NCI-H2196 (cell line): ENCODE measurements around the gene MS4A4E.
"Not testable (repeated sequence)": the region's sequence is repeated elsewhere in the genome, so short reads cannot be mapped to it uniquely, and the experiment has no call there.

Experiments used
- DNase-seq: peaks from one replicate; lab custom pipeline; 2025; ENCODE audit not compliant: unreplicated experiment; lab: John Stamatoyannopoulos, UW

Gene MS4A4E

GRCh38 chr11:60175860-60176275 is 67.1 kb downstream of the MS4A4E start:
- DNase-seq: no peak

- no peak for DNase-seq
Measured at GRCh38 chr11:60172011-60172410, 70.9 kb downstream of the MS4A4E start.

- no peak for DNase-seq
Measured at GRCh38 chr11:60170566-60170965, 72.4 kb downstream of the MS4A4E start.

- no peak for DNase-seq
Measured at GRCh38 chr11:60169264-60169915, 73.5 kb downstream of the MS4A4E start.

GRCh38 chr11:60168306-60168705 is 74.6 kb downstream of the MS4A4E start:
- DNase-seq: no peak

GRCh38 chr11:60165951-60166350 is 77.0 kb downstream of the MS4A4E start:
- no peak for DNase-seq

GRCh38 chr11:60165538-60165937 is 77.4 kb downstream of the MS4A4E start:
- DNase-seq: no peak

- no peak for DNase-seq
Measured at GRCh38 chr11:60164550-60165075, 78.3 kb downstream of the MS4A4E start.

- DNase-seq: no peak
Measured at GRCh38 chr11:60161766-60162165, 81.2 kb downstream of the MS4A4E start.

GRCh38 chr11:60161107-60161506 is 81.8 kb downstream of the MS4A4E start:
- DNase-seq: no peak

GRCh38 chr11:60159868-60160267 is 83.1 kb downstream of the MS4A4E start:
- no peak for DNase-seq

- no peak for DNase-seq
Measured at GRCh38 chr11:60159284-60159683, 83.7 kb downstream of the MS4A4E start.

- no peak for DNase-seq
Measured at GRCh38 chr11:60158636-60159035, 84.3 kb downstream of the MS4A4E start.

- no peak for DNase-seq
Measured at GRCh38 chr11:60155931-60156330, 87.0 kb downstream of the MS4A4E start.

GRCh38 chr11:60152727-60153126 is 90.2 kb downstream of the MS4A4E start:
- DNase-seq: not testable (repeated sequence)

- DNase-seq: no peak
Measured at GRCh38 chr11:60150279-60150678, 92.7 kb downstream of the MS4A4E start.
